Ramos (cell line): ENCODE data around the gene MTMR6.
"Not testable (repeated sequence)": the region's sequence is repeated elsewhere in the genome, so short reads cannot be mapped to it uniquely, and the experiment has no call there.

Experiments used
- in situ Hi-C: fragments of 300-500 bp; cut with MboI; formaldehyde crosslinking; loops from one replicate; pipeline ENCODE4 v1.14.3; 2022; ENCODE audit warnings: low sequenced_read_pairs; ENCODE audit not compliant: unreplicated experiment

The MTMR6 gene

DNA sequence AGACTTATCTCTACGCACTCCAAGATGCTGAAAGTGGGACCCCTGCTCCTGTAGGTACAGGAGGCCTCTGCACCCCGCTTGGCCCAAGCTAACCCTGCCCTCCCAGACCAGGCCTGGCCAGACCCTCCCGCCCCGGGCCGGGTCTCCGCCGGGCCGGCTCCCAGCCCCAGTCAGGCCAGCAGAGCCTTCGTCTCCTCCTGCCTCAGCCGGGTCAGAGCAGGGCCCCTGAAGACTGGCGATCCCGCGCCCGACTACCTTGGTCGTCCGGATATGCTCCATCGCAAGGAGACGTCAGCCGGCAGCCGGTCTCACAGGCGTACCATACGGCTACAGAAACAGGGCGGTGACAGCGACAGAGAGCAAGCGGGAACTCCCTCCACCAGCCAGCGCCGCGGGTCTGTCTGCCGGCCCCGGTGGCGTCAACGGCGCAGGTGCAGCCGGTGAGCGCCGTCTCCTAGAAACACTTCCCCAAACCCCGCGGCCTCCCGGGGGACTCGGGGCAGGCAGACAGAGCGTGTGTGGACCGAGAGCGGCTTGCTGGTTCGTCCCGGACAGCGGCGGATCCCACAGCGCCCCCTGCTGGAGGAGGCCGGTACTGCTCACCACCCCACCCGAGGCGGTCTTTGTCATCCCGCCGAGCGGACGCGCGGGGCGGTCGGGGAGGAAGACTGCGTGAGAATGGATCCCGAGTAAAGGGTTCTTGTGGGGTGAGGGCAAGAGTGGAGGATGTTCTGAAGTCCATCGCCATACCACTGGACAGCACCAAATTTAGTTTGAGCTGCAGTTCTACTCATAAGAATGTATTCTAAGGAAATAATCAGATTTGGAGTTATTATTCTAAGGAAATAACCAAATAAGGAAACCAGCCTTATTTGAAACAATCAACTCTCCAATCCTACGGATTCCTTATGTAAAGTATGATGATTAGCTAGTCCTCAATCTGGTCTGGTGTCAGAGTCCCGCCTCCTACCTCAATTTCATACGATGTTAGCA is at the start of gene MTMR6:
MTMR6 (minus strand) TSS at position 520 of the 993 bp plus-strand sequence; CDS start at position 279, 241 bp downstream.
- in situ Hi-C loops: no loop called here

DNA sequence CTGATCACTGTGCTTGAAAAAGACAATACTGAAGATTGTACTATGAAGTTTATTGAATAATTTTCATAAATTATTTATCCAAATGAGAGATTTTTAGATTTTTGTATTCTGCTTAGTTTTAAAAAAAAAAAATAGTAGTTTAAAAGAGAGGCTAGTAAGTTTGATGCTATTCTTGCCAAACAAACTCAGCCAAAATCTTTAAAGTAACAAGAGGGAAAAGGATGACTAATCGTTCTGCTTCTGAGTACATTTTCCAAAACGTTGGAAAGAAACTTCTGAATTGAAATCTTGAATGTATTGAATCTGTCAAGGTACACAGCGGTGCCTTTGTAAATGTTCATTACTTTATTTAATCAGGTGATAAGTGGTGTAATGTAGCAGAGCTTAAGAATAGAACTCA is 48.6 kb upstream of the MTMR6 start:
- in situ Hi-C loops: no loop called here

DNA sequence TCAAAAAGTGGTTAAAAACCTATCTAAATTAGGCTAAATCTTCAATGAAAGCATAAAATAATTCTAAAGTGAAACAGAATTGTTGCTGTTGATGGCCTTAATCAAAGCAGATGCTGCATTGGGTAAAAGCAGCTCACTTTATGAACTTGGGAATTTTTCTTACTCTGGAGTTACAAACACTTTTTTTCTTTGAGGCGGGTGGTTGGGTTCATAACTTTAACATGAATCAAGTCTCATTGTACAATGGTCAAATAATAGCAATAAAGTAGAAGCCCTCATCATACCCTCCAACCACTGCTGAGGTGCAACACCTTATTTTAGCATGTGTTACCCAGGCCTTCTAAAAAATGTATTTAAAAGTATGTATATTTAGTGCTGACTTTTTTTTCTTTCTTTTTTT is 43.3 kb upstream of the MTMR6 start:
- in situ Hi-C loops: no loop called here

DNA sequence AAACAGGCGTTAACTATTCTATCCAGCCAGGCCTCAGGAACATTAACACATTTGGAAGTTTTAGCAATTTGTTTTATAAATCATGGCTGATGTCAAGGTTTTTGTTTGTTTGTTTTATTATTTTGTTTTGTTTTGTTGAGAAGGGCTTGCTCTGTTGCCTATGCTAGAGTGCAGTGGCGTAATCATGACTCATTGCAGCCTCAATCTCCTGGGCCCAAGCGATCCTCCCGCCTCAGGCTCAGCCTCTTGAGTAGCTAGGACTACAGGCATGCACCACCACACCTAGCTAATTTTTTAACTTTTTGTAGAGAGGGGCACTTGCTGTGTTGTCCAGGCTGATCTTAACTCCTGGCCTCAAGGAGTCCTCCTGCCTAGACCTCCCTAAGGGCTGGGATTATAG is 42.4 kb upstream of the MTMR6 start:
- in situ Hi-C loops: no loop called here

DNA sequence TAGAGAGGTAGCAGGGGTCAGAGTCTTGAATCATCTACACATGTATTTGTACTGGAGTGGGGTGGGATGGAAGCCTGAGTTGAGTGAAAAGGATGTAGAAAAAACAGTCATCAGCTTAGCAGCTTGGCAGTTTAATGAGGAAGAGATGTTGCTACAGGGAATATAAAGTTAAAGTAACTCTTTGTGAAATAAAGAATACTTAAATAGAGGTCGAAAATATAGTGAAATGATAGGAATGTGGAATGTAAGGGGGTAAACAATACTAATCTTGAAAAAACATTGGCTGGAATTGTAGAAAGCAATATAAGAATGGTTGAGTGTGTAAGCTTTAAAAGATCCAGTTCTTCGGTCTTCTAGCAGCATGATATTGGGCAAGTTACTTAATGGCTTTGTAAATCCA is 36.8 kb upstream of the MTMR6 start:
- in situ Hi-C loops: no loop called here

DNA sequence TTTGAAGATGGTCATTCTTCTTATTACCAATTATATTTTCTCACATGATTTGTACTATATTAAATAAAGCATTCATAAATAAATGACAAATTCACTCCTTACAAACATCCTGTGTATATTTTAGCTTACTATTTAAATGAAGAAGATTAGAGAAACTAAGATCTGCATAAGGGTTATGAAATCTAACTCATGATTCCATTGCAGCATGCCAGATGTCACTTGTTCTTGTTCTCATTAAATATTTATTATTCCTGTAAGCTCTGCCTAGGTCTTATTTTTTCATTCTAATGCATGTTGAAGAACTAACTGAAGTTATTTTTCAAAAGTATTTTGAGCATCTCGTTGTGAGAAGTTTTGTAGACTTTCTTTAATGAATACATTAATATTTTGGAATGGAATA is 32.5 kb upstream of the MTMR6 start:
- in situ Hi-C loops: no loop called here

DNA sequence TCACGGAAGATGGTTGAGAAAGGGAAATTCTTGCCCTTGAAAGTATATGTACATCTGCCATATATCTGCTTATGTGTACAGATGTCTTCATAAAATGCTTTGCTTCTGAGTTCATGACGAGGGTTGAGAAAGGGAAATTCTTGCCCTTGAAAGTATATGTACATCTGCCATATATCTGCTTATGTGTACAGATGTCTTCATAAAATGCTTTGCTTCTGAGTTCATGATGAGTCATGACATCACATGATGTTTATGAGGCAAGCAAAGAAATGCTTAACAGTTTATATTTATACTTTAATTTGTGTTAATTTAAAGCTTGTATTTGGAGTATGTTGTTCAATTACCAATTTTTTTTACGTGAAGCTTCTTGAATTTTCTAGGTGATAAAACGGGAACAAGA is 31.7 kb upstream of the MTMR6 start:
- in situ Hi-C loops: not testable (repeated sequence)

DNA sequence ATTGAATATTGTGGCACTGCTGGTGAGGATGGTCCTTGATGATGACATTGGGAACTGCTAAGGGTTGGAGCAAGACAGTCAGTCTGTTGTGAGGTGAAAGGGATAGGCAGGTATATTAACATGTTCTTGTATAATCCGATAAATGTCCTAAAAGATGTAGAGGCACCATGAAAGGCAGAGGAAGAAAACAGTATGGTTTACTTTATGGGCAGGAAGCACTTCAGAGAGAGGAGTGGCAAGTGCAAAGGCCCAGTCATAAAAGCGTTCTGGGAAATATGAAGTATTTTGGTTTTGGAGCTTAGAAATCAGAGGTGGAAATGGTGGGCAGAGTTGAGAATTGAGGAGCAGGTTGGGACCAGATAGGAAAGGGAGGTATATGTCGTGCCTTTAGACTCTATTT is 23.6 kb upstream of the MTMR6 start:
- in situ Hi-C loops: no loop called here

DNA sequence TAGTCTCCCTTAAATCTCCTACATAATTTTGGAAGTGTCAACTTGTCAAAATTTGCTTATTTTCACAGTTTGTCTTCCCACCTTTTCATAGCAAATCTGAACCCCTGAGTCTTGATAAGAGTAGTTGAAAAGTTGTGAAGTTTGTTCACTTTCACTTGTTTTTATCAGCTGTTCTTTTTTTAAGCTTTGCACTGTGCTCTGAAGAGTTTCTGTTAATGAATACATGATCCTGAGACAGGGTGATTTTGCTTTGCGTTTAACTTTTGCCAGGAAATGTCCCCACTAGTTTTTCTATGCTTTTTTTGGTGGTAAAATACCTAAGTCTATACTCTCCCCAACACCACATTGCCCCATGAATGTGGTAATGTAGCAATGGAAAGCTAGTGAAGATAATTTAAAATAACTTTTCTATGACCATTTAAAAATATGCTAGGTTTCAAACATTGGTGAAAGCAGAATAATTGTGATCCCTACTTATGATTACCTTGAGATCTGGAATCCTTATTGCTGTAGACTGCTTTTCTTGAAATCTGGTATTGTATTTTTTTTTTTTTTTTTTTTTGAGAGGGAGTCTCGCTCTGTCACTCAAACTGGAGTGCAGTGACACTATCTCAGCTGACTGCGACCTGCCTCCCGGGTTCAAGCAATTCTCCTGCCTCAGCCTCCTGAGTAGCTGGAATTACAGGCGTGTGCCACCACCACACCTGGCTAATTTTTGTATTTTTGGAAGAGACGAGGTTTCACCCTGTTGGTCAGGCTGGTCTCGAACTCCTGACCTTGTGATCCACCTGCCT is 19.6 kb upstream of the MTMR6 start:
- in situ Hi-C loops: no loop called here

DNA sequence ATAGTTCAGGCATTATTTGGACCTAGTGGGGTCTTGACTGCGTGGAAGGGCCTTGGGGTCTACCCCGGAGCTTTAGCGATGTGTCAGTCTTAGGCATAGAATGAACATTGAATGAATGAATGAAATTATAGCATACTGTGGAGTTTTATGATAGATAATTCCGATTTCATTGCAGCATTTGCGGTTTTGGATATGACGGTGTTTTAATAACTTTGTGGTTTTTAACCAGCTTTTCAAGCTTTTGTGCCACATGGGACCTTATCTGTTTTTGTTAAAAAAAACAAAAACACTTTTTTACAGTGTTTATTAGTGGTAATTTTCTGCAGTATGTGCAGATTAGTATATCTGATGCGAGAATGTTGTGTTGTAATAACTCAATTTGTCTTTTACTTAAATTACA is 14.8 kb upstream of the MTMR6 start:
- in situ Hi-C loops: no loop called here

DNA sequence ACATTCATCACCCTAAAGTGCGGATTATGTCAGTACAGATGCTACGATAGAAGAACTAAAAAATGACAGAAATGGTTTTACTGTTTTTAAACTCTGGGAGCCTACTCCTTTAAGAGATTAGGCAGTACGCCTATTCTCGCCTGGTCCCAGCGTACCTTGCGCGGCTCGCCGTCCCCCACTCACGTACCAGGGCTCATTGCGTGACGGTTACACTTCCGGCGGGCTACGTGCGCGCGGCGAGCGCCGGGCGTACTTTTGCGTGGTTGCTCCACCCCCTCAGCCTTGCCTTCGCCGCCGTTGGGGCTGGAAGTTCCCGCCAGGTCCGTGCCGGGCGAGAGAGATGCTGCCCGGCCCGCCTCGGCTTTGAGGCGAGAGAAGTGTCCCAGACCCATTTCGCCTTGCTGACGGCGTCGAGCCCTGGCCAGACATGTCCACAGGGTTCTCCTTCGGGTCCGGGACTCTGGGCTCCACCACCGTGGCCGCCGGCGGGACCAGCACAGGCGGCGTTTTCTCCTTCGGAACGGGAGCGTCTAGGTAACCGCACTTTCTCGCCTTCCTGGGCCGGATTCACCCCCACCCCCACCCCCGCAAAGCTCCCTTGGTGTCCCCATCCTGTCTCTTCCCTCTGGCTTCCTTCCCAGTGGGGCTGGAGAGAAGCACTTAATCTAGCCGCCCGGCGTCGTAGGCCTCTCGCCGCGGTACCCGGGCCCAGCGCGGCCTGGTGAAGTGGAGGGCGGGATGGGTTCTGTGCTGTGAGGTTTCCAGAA is 14.2 kb upstream of the MTMR6 start, which contains the start of gene NUP58:
NUP58 (plus strand) TSS at position 279 of the 767 bp plus-strand sequence; CDS start at position 428, 149 bp downstream.
- in situ Hi-C loops: no loop called here

DNA sequence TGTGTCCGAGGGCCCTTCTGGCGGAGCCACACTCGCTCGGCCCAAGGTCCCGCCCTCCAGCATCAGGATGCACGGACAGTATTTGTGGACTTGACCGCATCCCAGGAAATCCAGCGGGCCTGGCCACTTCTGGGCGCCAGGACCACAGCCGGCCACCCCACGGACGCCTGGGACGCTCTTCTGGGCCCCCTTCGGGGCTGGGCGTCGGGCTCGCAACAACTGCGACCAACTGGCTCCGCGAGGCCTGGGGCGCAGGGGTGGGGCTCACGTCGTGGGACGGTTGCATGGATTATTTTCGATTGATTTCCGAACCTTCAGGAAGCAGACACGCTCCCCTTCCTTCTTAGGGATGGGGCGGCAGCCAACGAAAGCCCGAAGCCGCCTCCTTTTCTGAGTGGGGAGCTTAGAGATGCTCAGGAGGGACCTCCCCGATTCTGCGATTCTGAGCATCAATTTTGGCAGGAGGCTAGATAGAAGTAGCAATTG is 13.6 kb upstream of the MTMR6 start:
- in situ Hi-C loops: no loop called here

DNA sequence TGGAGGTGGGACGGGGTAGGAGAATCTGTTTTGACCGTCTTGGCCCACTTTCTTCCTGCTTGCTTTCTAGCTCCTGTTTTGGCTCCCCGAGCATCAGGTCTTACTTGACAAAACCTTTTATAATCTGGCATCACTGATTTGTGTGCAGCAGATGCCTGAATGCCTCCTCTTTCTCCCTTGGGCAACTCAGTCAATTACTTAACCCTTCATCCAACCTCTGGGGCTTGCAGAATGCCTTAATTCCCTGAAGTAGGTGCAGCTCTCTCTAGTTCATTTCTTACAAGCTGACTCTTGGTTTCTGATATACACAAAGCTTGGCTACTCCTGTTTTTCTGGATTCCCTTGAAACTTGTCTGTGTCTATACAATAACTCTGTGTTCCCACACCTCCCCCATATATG is 8.4 kb upstream of the MTMR6 start:
- in situ Hi-C loops: no loop called here

DNA sequence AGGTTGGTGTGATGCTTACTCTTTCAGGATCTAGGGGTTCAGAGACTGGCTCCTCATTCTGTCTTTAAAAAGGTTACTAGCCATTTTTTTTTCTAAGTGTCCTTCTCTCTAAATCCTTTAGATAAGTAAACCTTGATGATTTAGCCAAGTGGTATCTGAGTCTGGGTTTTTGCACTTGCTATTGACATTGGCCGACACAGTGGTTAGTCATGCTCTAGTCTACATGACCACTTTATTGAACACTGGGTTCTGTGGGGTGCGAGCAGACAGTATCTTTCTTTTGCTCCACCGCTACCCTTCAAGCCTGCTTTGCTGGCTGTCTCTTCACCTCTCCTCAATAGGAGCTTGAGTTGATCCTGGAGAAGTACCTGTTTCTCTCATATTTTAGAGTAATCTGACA is 7.9 kb upstream of the MTMR6 start:
- in situ Hi-C loops: no loop called here

DNA sequence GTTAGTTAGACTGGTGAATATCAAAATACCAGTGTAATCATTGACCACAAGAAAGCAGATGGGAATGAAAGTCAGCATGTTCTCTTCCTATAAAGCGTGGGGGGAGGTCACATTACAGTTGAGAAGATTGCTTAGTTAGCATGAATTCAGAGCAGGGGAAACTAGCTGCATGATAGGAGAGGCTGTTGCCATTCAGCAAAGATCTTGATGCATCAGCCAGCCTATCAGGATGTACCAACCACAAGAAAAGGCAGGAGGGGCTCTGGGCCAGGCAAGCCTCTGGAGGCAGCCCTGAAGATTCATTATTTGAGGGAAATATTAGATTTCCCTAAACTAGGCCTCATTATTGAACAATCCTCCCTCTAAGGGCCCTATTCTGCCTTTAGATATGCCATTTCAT is 5.0 kb upstream of the MTMR6 start:
- in situ Hi-C loops: no loop called here

DNA sequence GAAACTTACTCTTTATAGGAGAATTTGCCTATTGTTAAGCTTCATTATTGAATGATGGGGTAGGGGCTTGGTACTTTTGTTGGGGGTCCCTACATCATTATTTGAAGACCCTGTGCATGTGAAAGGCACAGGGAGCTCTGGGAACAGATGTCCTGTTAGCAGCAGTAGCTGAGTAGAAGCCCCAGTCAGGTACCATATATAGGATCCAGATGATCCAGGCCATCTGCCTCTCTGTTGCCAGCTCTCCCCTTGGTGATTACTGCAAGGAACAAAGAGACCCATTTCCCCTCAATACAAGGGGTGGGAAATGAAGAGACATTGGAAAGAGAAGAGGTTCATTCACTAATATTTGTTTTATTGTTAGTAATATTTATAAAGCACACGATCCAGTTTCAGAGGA is 4.4 kb upstream of the MTMR6 start:
- in situ Hi-C loops: no loop called here

DNA sequence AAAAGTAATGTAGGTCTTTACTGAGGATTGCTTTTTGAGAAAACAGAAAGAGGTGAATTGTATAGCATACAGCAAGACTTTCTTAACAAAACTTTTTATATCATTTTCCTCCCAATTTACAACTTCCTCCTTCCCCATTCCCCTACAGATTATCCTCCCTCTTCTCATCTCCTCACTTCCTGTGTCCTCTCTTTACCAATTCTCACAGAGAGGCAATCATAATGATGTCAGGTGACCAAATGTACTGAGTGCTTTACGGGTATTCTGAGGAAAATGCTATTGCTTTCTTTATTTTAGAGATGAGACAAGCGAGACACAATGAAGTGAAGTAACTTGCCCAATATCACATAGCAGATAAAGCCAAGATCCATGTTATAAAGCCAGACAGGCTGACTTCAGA is 1.7 kb upstream of the MTMR6 start:
- in situ Hi-C loops: no loop called here

DNA sequence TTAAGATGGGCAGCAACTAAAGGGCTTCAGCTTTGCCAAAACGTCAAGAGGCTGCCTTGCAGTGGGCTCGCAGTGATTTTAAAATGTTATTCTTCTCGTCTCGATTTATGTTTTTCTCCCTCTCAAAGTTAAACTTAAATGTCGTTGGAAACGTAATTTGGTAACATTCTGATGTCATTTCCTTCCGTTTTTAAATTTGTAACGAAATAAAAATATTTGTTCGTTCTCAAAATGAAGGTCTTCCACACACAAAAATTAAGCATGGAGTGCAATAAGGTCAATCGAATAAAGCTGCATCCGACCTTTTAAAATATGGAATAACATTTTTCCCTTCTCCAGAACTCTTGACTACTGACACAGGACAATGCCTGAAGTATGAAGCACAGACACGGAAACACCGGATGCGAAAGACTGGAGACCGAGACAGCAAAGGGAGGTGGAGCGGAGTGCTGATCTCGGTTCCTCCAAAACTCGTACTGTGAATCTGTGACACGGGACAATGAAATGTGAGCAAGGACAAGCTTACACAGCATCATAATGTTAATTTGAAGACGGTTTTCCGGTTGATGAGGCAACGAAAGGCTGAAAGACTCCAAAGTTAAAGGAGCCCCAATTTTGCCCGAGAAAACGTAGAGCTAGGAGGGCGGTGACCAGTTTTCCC is 850 bp downstream of the MTMR6 start:
- in situ Hi-C loops: no loop called here

DNA sequence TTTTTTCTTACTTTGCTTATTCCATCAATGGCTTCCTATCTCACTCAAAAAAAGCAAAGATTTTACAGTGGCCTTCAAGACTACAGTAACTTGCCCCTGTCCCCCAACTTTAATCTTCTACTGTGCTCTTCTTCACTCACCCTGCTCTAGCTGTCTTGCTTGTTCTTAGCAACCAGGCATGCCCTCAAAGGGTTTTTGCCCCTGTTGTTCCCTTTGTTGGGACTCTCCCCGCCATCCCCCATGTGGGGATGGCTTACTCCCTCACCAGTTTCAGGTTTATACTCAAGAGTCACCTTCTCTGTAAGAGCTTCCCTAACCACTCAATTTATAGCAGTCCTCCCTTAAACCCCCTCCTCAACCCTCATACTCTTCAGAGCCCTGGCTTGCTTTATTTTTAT is 5.4 kb downstream of the MTMR6 start:
- in situ Hi-C loops: no loop called here
